CD4-positive, alpha-beta T cell treated with Interleukin-2 at 100 ng/mL for 4 hours (primary cell): ENCODE data around the gene LRRC75A.

Experiments used
- DNase-seq: peaks from one replicate; pipeline ENCODE4 v3.0.0-alpha.2; 2020; ENCODE audit warnings: low spot score

LRRC75A gene

DNA sequence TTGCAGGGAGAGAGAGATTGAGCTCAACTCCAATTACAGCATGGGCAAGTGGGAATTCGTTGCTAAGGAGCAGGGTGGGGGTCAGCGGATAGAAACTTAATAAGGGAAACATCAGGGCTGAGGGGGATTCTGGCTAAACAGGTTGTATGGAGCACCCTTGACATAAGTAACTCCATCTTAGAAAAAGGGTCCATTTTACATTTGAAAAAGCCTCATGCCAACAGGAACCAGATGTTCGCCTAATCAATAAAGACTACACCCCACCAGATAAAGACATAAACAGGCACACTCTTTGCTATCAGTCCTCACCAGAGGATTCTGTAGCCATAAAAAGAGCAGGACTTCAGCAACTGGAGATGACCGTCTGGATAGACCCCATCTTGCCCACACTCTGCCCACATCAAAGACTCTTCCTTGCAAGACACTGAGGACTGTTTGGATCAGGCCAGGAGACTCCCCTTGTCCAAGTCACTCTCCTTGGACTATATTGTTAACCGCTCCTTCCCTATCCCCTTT, 1.6 kb upstream of the LRRC75A start:
- no peak for DNase-seq

DNA sequence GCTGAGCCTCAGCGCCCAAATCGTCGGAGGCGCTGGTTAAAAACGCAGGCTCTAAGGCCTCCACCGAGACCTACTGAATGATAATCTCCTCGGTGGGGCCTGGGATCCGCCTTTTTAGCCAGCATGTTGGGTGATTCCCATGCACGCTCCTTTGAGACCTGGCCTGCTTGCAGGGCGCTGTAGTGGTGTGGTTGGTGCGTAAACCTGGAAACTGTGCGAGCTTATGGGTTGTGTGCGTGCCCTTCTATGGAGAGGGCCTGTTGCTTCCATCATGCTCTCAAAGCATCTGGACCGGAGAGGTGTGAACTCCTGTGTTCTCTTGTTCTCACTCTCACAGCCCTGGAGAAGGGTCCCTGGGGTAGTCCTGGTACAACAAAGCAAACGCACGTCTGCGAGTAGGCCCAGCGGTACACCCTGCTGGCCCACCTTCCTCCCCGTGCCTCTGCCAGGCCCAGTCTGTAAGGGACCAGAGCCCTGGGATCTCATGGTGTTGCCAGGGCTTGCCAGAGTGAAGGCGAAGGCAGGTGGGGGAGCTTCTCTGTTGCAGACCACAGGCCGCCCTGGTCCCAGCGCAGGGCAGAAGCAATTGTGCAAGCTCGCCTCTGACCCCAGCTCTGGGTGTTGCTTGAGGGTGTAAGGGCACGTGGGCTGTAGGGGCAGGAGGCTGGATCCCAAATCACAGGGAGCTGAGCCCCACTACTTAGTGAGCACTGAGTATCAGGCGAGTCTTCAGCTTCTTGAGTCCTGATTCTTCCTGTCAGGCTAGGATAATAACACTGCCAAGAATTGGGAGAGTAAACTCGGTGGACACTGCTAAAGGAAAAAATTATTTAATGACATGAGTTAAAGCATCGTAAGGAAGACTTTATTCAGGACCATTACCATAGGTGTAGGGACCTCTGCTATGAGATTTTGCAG, 879 bp upstream of the LRRC75A start:
- DNase-seq, result no peak

DNA sequence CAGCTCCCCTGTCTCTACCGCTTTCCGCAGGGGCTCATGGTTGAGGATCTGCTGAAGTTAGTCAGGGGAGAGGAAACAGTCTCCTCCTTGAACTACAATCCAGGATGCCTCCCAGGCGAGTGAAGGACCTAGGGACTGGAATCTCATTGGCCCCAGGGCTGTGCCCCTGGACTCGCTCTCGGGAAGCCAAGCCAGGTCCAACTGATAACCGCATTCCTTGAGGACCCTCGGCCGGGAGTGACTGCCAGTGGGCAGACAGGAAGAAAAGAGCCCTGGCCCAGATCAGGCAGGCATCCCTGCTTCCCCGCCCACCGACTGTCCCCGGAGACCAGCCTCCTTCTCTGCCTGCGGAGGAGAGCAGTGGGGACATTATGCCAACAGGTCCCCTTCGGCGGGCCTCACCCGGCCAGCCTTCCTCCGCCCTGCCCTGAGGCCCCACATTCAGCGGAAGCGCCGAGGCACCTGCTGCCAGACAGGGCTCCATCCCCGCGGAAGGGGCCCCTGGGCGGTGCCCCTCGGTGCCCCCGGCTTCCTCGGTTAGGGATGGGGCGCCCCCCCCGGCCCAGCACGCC, 776 bp downstream of the LRRC75A start:
- DNase-seq, result peak; percentile 7

DNA sequence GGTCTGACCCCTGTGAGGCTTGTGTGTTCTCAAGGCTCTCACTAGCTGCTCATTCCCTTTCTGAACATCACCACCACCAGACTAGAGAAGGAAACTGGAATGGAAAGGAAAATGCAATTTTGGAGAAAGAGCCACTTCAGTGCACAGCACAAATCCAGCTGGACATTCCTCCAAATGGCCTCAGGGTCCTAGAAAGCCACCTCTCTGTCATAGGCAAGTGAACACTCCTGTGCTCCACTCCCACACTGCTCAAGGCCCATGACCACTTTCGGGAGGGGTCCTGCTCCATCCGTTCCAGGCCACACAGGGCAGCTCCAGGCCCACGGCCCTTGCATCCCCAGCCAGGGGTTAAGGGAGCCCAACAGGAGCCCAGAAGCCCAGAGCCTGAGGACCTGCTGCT, 2.6 kb downstream of the LRRC75A start:
- DNase-seq, result no peak

DNA sequence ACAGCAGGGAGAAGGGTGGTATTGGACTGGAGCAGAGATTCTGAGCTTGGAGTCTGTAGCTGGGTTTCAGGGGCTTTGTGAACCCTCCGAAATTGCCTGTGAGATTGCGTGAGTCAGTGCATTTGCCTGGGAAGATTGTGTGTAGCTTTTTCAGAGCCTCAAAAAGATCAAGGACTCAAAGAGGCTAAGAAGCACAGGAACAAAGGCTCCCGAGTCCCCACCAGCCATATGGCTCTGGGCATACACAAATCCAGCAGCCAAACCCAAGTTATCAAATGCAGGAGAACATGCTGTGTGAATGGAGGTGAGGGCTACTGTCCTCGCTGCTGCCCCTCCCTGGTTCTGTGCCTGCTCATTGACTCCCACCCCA, 3.0 kb downstream of the LRRC75A start:
- DNase-seq, result no peak

DNA sequence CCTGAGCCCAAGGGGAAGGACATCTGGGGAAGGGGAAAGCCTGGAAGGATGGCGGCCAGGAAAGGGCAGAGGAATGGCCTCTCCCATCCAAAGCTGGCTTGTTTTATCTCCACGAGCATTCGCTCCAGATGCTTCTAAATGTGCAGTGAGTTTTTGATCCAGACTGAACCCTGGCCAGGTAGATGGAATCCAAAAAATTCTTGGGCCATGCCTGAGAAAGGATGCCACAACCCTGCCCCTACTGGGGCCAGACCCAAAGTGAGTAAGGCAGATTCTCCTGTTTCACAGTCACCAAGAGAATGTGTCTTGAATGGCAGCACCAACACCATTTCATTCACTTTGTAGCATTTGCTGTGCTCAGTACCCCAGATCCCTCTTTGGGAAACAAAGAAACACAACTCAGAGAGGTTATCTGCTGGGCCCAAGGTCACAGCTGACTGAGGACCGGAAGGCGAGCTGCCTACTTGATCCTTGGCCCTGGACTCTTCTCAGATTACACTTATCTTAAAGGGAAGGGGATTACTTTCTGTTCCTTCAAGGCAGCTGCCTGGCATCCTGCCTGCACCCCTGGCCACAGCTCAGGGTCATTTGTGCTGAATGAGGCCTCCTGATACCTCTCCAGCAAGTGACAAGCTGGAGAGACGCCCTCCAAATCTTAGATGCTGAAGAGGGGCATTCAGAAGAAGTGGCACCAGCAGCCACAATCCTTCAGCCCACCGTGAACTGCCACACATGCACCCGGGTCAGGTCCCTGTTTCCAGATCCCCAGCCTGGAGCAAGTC, 3.6 kb downstream of the LRRC75A start:
- DNase-seq, result no peak

DNA sequence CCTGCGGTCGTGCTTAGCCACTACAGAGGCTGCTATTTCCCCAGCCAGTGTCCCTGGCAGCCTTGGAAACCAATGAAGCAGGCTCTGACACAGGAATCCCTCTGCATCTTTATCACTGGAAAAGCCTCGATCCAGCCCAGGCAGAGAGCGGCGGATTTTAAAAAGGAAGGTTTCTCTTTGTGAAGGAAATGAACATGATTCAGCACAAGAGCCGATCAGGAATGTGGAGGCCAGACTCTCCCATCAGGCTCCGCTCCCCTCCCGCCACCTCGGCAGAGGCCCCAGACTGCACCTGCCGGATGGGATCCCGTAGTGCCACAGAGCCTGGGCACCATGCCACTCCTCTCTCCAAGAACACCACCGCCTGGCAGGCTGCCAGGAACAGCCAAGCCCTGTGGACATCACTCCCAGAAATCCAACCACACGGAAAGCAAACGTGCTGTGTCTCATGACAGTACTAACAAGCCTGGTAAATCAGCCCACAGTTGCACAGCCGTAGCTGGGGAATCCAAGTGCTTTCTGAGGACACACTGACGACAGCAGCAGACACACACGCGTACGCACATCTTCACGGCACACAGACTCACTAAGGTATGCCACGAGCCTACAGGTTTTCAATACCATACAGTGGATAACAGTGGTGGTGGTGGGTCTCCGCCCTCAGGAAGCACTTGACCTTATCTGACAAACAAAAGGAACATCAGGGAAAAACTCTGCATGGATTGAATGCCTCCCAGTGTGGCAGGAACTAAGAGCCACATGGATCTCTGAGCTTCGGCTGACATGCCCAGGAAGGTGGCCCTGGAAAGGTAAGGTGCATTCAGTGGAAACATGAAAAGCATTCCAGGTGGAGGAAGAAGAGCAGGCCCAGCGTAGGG, 5.4 kb downstream of the LRRC75A start:
- no peak for DNase-seq

DNA sequence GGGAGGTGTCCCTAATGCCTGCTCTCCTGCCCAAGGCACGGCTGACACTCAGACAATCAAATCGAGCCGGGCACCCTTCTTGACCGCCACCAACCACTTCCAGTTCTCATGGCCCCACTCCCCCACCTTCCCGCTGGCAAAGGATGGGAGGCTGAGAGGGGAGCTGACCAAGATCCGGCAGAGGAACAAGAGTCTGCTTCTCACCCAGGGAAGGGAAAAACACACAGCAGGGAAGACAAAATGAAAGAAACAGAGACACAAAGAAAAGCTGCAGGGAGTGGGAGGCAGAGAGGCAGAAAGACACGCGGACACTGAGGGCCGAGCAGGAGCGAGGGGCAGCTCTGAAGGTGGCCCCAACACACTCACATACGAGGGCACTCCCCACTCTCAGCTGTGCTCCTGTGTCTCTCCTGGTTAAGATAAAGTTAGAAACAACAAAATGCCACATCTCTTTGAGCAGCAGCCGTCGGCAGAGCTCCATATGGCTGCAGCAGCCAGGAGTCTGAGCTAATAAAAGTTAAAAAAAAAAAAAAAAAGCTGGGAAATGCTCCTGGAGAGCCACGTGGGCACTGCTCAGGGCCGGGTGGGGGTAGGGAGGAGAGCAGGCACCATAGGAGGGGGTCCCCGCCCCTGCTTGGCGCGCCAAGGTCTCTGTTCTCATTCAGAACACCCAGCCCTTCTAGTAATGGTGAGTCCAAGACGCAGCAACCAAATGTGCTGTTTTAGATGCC, 7.4 kb downstream of the LRRC75A start:
- DNase-seq, result no peak

DNA sequence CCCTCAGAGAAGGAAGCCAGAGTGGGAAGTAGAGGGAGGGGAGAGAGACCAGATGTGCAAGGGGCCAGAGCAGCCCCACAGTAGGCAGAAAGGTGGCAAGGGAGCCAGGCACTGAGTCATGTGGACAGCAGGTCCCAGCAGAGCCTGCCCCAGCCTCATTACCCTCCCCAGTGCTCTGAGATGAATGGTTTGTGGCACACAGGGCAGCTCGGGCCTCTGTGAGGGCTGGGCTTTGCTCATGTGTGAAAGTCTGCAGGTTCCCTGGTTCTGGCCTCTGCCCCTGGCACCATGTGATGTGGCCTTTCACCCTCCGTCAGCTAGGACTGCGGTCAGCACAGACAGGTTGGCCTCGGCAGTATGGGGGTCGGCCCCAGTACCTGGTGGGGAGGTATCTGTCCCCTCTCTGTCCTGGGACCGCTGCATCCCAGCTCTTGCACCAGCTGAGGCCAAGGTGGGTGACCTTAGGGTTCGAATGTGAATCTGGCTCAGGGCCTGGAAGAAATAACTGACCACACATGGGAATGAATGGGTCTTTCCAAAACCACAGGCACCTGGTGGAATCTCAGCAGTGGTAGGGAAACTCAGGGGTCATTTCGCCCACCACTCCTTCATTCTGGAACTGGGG, 8.9 kb downstream of the LRRC75A start:
- no peak for DNase-seq

DNA sequence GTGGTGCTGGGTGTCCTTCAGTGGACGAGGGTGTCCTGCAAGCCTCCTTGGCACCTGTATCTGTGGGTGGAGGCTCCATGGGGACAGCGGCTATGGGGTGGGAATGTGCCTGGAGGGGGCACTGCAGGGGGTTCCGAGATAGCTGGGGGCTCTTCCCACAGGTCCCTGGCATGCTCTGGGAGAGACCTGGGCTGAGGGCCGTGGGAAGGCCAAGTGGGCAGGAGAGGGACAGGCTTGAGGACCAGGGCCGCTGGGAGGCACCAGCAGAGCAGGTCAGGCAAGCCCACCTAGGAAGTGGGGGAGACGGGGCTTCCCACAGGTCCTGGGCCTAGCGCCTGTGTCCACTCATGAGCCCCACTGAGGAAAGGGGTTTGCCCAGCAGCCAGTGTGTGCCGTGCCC, 9.7 kb downstream of the LRRC75A start:
- no peak for DNase-seq

DNA sequence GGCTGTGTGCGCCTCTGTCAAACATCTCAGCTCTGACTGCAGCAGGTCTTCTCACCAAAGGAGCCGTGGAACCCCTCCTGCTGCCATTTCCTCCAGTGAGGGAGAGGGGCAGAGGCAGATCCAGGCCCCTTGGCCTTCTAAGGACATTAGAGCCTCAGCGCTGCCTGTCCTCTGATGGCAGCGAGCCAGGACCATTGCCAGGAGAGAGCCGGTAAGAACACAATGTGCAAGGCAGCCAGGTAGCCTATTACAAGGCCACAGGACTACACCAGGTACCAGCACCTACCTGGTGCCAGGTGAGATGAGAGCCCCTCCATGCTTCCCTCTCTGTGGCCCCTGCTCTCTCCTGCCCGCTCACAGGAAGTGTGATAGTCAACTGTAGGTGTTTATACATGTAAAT, 11.0 kb downstream of the LRRC75A start:
- DNase-seq, result no peak

DNA sequence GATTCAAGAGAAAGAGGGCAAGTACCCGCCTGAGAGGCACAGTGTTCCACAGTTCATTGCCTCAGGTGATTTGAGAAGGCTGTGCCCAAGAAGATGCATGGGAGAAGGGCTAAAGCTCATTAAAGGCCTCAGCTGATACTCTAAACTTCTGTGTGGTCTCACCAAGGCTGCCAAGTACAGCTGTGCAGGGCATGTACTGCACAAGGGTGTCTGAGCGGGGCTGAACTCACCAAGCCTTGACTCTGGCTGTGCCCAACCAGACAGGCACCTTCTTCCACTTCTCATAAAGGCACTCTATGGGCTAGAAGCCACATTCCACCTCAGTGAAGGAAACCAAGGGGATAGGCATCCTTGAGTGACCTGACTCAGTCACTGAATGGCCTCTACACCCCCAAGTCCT, 12.7 kb downstream of the LRRC75A start:
- DNase-seq, result no peak

DNA sequence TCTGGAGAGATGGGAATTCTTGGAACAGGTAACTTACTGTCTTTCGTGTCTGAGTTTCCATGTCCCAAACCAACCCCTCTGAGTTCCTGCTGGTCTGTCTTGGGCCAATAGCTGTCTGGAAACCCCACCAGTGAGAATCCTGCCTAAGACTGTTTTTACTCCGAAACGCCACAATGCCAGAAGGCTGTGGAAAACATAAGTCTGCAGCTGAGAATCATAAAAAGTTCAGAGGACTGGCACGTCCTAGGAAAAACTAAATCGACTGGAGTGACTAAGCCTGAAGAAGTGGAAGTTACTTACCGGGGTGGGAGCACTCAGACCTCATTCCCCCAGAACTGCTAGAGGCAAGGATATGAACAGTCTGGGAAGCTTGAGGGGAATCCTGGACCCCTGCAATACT, 13.3 kb downstream of the LRRC75A start:
- no peak for DNase-seq

DNA sequence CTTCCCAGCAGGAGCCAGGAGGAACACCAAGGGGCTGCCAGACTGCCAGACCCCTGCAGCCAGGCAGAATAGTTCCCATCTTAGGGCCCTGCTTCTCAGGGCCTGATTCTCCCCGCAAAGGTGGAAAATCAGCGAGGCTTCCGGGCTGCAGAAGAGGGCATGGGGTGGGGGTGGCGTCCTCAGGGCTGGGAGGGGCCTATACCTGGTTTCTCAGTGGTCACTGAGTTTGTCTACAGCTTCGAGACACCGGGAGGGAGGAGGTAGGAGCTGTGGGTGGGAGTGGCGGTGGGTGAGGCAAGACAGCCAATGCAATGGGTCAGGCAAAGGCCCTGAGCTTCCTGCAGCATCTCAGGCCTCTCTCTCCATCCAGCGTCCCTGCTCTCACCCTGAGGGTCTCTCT, 14.3 kb downstream of the LRRC75A start:
- no peak for DNase-seq

DNA sequence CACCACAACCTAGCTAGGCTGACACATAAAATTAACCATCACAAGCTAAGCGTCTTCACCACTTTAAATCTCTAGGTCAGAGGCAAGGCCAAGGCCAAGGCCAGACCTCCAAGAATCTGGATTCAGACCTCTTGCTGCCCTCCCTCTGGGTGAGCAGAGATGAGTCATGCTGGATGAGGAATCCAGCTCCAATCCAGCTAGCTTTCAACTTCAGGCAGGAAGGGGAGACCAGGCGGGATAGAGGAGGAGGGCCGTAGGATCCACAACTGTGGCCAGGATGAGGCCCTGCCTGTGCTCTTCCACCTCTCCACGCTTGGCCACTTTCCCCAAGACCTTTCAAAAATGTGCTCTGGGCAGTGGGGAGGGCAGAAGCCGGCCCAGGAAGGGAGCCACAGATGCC, 14.7 kb downstream of the LRRC75A start:
- no peak for DNase-seq

DNA sequence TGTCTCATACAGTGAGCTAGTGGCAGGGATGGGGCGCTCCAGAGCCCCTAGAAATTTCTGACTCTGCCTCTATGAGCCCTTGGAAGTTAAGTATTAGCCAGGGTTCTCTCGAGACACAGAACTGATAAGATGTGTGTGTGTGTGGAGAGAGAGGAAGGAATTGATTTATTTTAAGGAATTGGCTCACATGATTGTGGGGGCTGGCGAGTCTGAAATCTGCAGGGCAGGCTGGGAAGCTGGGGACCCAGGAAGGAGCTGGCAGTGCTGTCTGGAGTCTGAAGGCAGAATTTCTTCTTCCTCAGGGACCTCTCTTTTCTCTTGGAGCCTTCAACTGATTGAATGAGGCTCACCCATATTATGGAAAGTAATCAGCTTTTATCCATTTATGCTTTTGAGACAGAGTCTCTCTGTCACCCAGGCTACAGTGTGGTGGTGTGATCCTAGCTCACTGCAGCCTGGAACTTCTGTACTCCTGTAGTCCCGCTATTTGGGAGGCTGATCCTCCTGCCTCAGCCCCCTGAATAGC, 16.8 kb downstream of the LRRC75A start:
- no peak for DNase-seq

DNA sequence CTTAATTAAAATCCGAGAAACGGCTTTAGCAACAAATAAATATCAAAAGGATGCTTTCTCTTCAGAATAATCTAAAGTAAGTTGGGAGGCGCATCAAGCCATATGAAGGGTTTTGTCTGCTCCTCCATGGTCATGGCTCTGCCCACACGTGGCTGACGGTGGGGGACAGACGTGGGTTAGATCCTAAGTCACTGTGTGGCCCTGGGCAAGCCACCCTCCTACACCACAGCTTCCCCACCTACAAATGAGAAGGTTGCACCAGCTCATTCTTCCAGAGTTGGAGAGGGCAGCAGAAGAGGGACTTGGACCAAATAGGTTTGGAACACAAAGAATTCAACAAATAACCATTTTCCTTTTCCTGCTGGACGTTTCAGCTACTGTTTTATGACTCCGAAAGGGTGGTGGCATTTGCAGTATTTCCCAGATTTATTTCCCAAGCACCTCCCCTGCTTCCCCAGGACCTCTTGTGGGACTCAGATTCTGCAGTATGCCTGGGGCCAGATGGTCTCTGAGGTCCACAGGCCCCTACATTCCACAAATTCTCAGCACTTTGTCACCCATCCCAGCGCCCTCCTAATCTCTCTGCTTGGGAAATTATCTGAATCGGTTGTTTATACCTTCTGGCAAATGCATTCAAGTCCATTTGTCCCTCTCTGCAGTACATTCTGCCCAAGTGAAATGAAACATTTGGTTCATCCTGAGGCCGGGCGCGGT, 17.8 kb downstream of the LRRC75A start:
- no peak for DNase-seq

DNA sequence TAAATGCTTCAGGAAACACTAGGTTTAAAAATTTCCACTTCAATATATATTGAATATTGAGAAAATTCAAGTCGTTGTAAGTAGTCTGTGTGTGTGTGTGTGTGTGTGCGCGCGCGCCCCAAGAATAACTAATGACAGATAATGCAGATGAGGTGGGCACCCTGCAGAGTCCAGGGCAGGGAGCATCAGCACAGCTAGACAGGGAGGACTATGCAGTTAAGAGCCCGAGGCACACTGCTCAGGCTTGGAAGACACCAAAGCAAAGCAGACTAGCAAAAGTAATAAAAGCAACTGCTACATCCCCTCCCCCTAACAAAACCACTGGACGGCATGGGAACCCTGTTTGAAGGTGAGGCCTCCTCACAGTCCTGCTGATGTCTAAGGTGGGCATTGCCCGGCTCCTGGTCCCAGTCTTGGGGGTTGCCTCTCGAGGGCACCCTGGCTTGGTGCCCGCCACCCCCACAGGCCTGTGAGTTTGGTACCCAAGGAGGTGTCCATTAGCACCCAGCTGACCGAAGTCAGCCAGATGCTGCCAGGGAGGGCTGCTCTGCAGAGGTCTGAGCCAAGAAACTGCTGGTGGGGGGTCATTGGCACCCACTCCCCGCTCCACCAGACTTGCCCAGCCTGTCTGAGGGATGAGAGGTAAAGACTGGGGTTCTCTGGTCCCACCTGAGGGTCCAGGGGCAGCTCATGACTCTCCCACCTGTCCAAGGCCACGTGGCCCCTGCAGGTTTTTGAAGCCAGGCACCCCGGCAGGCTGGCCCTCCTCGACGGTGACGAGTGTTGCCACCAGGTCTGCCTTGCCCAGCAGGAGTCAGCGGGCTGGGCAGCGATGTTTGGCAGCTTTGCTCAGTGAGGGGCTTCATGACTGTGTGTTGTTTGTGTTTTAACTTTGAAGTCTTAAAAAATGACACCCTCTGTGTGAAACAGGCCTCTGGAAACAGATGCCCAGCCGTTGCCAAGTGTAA, 18.7 kb downstream of the LRRC75A start:
- no peak for DNase-seq

DNA sequence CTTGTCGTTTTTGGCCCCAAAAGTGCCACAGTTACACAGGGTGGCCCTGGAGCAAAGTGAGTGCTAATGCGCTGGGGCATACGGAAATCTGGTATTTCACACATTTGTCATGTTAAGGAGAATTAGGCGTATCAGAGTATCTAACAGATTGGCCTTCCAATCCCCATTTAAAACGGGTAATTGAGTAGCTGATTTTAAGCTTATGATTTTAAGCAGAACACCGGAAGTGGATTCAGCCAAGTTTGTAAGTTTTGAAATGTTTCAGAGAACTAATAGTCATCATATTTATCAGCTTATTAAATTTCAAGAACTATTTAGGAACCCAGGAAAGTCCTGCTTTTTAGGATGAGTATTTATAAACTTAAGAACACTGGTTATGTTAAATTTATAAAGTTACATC, 19.5 kb downstream of the LRRC75A start:
- DNase-seq, result no peak
